Measurements from ENCODE around the gene CACNA2D2. TPM values are rescaled to one million over a fixed set of nuclear protein-coding genes. Genes with fewer than 3 reads are reported as not detected.

The CACNA2D2 gene
- total and polyA plus RNA-seq, 2 of the 13 experiments (the other 11 are each of a cell fraction or from before 2014, with no cell fraction given), result not detected

DNA sequence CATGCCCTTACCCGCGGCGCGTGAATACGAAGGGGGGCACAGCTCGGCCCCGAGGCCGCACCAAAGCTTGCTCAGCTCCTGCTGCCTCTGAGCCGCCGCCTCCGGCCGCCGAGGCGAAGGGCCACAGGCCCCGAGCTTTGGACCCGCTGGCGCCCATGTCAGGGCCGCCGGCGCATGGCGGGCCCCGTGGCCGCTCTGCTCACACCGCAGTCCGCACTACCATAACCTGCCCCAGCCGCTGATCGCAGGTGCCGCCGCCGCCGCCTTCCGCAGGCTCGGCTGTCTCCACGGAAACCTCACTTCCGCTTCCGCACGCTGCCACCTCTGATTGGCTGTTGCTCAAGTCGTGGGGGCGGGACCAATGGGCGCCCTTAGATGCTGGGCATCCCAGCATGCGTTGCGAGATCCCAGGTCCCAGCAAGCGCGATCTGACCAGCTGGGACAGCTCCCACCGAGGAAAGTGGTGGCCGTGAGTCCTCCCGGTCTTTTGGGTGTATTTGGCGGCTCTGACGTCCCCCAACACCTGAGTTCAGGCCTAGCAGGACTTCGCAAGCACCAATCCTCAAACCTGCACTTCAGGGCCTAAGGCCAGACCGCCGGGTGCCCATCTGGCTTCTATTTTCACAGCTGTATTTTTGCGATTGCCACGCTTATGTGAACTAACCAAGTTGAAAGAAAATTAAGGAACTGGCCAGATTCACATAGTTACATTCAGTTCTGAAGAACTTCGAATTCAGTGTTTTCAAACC is 175.3 kb downstream of the CACNA2D2 start, which contains the start of gene TUSC2 (continued):
- TF ChIP-seq, protein P1, sequence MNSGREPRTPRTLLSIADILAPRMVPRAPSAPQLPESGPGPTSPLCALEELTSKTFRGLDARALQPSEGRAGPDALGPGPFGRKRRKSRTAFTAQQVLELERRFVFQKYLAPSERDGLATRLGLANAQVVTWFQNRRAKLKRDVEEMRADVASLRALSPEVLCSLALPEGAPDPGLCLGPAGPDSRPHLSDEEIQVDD (CRISPR knock-in tag; IDR thresholded peaks at IDR 0.05; ENCODE audit: borderline replicate concordance), result no peak
- TF ChIP-seq ZNF121 (CRISPR knock-in tag; IDR thresholded peaks at IDR 0.05) (peak; percentile 86), TBX3 (IDR thresholded peaks at IDR 0.05; ENCODE audit: borderline replicate concordance) (peak; percentile 19; the same call in 1 of the 2 replicates), ZFP36L1 (CRISPR knock-in tag; IDR thresholded peaks at IDR 0.05) (no peak), GATAD2A (CRISPR knock-in tag; IDR thresholded peaks at IDR 0.05) (0 out of 2 replicates have a peak, but pooled peaks have one; percentile 14), SCMH1 (CRISPR knock-in tag; IDR thresholded peaks at IDR 0.05; ENCODE audit: borderline replicate concordance) (no peak), SP2 (CRISPR knock-in tag; IDR thresholded peaks at IDR 0.05) (peak; percentile 91), RNF2 (conservative IDR thresholded peaks at IDR 0.05; ENCODE audit: low read depth) (no peak), ZNF441 (CRISPR knock-in tag; IDR thresholded peaks at IDR 0.05; ENCODE audit: borderline replicate concordance) (no peak), BORCS8-MEF2B (CRISPR knock-in tag; IDR thresholded peaks at IDR 0.05) (peak; percentile 33; the same call in 1 of the 2 replicates), ZNF790 (CRISPR knock-in tag; IDR thresholded peaks at IDR 0.05; ENCODE audit: borderline replicate concordance) (0 out of 2 replicates have a peak, but pooled peaks have one; percentile 47), POLR2AphosphoS5 (IDR thresholded peaks at IDR 0.05; ENCODE audit: low read depth, low read length) (peak; percentile 87), ZNF510 (CRISPR knock-in tag; IDR thresholded peaks at IDR 0.05; ENCODE audit: low read depth) (0 out of 2 replicates have a peak, but pooled peaks have one; percentile 46), ZNF343 (CRISPR knock-in tag; IDR thresholded peaks at IDR 0.05) (no peak), AGO1 (IDR thresholded peaks at IDR 0.05; ENCODE audit: low read depth, low read length, poor library complexity, severe bottlenecking) (peak; percentile 97), MIXL1 (CRISPR knock-in tag; IDR thresholded peaks at IDR 0.05) (0 out of 2 replicates have a peak, but pooled peaks have one; percentile 39), PTBP1 (IDR thresholded peaks at IDR 0.05; ENCODE audit: low read depth, low read length, poor library complexity, severe bottlenecking) (no peak), SKI (IDR thresholded peaks at IDR 0.05; ENCODE audit: partially characterized antibody) (peak; percentile 20), SMAD3 (CRISPR knock-in tag; IDR thresholded peaks at IDR 0.05) (peak; percentile 81), CBX2 (IDR thresholded peaks at IDR 0.05; ENCODE audit: low read depth, low read length) (no peak), CBX2 (CRISPR knock-in tag; IDR thresholded peaks at IDR 0.05; ENCODE audit: low read depth) (no peak), MED1 (CRISPR knock-in tag; IDR thresholded peaks at IDR 0.05) (peak; percentile 44), GATAD1 (CRISPR knock-in tag; IDR thresholded peaks at IDR 0.05) (peak; percentile 97), ZNF263 (CRISPR knock-in tag; IDR thresholded peaks at IDR 0.05) (peak; percentile 45; the same call in 1 of the 2 replicates)
- TF ChIP-seq, protein P2, sequence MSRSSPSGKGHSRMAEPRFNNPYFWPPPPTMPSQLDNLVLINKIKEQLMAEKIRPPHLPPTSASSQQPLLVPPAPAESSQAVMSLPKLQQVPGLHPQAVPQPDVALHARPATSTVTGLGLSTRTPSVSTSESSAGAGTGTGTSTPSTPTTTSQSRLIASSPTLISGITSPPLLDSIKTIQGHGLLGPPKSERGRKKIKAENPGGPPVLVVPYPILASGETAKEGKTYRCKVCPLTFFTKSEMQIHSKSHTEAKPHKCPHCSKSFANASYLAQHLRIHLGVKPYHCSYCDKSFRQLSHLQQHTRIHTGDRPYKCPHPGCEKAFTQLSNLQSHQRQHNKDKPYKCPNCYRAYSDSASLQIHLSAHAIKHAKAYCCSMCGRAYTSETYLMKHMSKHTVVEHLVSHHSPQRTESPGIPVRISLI (CRISPR knock-in tag; IDR thresholded peaks at IDR 0.05; ENCODE audit: borderline replicate concordance), result no peak
- TF ChIP-seq, protein P3, sequence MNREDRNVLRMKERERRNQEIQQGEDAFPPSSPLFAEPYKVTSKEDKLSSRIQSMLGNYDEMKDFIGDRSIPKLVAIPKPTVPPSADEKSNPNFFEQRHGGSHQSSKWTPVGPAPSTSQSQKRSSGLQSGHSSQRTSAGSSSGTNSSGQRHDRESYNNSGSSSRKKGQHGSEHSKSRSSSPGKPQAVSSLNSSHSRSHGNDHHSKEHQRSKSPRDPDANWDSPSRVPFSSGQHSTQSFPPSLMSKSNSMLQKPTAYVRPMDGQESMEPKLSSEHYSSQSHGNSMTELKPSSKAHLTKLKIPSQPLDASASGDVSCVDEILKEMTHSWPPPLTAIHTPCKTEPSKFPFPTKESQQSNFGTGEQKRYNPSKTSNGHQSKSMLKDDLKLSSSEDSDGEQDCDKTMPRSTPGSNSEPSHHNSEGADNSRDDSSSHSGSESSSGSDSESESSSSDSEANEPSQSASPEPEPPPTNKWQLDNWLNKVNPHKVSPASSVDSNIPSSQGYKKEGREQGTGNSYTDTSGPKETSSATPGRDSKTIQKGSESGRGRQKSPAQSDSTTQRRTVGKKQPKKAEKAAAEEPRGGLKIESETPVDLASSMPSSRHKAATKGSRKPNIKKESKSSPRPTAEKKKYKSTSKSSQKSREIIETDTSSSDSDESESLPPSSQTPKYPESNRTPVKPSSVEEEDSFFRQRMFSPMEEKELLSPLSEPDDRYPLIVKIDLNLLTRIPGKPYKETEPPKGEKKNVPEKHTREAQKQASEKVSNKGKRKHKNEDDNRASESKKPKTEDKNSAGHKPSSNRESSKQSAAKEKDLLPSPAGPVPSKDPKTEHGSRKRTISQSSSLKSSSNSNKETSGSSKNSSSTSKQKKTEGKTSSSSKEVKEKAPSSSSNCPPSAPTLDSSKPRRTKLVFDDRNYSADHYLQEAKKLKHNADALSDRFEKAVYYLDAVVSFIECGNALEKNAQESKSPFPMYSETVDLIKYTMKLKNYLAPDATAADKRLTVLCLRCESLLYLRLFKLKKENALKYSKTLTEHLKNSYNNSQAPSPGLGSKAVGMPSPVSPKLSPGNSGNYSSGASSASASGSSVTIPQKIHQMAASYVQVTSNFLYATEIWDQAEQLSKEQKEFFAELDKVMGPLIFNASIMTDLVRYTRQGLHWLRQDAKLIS (CRISPR knock-in tag; IDR thresholded peaks at IDR 0.05), result no peak

Measured in HepG2 (cell line).